ENCODE results near the gene AHCTF1.

The AHCTF1 gene, protein sequence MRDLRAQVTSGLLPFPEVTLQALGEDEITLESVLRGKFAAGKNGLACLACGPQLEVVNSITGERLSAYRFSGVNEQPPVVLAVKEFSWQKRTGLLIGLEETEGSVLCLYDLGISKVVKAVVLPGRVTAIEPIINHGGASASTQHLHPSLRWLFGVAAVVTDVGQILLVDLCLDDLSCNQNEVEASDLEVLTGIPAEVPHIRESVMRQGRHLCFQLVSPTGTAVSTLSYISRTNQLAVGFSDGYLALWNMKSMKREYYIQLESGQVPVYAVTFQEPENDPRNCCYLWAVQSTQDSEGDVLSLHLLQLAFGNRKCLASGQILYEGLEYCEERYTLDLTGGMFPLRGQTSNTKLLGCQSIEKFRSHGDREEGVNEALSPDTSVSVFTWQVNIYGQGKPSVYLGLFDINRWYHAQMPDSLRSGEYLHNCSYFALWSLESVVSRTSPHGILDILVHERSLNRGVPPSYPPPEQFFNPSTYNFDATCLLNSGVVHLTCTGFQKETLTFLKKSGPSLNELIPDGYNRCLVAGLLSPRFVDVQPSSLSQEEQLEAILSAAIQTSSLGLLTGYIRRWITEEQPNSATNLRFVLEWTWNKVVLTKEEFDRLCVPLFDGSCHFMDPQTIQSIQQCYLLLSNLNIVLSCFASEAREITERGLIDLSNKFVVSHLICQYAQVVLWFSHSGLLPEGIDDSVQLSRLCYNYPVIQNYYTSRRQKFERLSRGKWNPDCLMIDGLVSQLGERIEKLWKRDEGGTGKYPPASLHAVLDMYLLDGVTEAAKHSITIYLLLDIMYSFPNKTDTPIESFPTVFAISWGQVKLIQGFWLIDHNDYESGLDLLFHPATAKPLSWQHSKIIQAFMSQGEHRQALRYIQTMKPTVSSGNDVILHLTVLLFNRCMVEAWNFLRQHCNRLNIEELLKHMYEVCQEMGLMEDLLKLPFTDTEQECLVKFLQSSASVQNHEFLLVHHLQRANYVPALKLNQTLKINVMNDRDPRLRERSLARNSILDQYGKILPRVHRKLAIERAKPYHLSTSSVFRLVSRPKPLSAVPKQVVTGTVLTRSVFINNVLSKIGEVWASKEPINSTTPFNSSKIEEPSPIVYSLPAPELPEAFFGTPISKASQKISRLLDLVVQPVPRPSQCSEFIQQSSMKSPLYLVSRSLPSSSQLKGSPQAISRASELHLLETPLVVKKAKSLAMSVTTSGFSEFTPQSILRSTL (N-terminal part only)

DNA sequence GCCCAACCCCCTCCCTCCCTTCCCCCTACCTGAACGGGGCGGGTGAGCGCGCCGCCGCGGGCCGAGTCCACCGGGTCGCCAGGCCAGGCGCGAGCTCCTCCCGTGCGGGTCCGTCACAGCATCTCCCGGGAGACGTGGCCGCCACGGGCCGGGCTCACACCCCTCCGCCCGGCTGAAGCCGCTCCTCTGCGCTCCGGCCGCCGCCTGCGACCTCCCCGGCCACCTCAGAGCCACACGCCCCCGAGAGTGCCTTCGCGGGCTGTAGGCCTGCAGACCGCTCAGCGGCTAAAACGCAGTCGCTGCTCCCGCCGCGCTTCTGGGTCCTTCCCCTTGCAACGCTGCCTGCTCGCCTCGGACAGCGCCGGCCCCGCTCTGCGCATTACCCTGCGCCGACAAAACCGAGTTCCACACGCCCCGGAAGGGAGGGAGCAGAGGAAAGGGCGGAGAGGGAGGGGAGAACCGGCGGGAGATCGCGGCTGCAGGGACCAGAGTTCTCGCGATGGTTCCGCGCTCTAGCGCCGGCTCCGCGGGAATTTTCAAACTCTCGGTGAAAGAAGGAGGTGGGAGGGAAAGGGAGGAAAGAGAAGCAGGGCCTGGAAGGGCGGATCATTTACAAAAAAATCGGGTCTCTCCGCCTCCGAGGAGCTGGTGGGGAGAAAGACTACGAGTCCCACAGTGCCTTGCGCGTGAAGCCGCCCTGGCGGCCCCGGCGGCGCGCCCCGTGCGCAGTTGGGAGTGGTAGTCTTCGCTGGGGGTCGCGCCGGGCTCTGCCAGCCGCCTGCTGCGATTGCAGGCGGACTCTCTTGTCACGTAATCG lies at the start of gene AHCTF1:
Gene AHCTF1 (minus strand): TSS at position 400 of the 817 bp plus-strand sequence. CDS start 13,578 bp downstream, outside the sequence.
- peak; percentile 99 for DNase-seq

DNA sequence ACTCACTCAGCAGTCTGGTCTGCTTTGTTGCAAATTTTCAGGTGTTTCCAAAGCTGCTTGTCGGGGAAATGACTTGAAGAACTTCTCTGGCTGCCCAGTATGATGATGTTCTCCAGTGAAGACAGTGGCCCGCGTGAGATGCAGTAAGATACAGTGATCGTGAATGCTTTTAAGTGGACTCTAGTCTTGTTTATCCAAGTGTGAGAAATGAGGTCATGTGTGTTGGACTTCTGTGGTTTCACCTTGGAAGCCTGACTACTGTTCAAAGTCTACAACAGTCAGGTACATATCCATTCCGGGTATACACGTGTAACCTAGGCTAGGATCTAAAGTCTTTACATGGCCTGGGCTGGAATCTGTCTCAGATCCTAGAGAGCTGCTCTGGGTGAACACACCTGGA lies 47.0 kb upstream of the AHCTF1 start:
- no peak for DNase-seq

DNA sequence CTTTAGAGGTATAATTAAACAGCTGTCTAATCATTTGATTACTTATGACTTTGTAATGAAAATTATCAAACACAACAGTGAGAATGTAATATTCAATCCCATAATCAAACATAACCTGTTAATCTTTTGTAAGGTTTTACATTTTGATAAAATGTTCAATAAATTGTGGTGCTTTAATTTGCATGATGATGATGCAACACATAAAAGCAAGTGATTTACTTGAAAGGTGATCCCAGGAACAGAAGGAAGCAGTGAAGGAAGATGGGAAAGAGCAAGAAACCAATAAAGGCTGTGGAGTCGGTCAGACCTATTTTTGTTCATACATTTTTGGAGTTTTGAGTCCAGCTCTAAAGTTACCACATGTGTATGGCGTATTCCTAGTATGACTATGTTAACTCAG lies 46.5 kb upstream of the AHCTF1 start:
- no peak for DNase-seq

DNA sequence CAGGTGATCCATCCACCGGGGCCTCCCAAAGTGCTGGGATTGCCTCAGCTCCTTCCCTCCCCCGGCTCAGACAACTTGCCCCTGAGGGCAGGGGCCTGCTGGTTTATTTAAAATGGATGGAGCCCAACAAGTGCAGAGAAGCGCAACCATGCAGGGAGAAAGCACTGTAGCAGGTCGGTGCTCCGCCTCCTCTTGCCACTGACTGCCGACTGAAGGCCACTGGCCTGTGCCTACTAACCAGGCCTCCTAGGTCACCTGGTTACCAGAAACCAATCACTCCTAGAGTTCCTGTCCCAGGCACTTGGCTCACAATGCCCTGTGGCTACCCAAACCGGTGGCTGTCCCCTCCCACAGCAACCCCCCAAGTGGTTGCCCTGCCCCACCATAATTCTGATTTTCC lies 40.2 kb upstream of the AHCTF1 start:
- DNase-seq, result no peak

DNA sequence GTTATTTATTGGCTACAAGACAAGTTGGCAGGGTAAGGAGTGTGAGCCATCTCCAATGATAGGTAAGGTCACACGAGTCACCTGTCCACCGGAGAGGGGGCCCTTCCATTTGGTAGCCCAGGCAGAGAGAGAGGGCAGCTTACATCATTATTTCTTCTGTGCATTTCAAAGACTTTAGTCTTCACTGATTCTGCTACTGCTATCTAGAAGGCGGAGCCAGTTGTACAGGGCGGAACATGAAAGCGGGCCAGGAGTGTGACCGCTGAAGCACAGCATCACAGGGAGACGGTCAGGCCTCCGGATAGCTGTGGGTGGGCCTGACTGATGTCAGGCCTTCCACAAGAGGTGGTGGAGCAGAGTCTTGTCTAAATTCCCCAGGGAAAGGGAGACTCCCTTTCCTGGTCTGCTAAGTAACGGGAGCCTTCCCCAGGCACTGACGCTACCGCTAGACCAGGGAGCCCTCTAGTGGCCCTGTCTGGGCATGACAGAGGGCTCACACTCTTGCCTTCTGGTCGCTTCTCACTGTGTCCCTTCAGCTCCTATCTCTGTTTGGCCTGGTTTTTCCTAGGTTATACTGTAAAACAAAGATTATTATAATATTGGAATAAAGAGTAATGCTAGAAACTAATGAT lies 39.5 kb upstream of the AHCTF1 start:
- peak; percentile 53 for DNase-seq

DNA sequence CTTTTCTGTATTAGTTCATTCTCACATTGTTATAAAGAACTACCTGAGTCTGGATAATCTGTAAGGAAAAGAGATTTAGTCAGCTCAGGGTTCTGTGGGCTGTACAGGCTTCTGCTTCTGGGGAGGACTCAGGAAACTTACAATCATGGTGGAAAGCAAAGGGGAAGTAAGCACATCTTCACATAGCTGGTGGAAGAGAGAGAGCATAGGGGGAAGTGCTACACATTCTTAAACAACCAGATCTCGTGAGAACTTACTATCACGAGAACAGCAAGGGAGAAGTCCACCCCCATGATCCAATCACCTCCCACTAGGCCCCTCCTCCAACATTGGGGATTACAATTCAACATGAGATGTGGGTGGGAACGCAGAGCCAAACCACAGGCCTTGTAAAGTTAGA lies 37.9 kb upstream of the AHCTF1 start:
- DNase-seq, result no peak

DNA sequence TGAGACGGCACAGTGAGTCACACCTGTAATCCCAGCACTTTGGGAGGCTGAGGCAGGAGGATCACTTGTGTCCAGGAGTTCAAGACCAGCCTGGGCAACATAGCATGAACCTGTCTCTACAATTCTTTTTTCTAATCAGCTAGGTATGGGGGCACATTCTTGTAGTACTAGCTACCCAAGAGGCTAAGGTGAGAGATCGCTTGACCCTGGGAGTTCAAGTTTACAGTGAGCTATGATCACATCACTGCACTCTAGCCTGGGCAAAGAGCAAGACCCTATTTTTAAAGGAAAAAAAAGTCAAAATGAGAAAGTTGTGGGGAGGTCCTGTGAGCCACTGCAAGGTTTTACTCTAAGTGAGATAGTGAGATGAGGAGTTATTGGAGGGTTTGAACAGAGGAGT lies 34.8 kb upstream of the AHCTF1 start:
- DNase-seq, result no peak

DNA sequence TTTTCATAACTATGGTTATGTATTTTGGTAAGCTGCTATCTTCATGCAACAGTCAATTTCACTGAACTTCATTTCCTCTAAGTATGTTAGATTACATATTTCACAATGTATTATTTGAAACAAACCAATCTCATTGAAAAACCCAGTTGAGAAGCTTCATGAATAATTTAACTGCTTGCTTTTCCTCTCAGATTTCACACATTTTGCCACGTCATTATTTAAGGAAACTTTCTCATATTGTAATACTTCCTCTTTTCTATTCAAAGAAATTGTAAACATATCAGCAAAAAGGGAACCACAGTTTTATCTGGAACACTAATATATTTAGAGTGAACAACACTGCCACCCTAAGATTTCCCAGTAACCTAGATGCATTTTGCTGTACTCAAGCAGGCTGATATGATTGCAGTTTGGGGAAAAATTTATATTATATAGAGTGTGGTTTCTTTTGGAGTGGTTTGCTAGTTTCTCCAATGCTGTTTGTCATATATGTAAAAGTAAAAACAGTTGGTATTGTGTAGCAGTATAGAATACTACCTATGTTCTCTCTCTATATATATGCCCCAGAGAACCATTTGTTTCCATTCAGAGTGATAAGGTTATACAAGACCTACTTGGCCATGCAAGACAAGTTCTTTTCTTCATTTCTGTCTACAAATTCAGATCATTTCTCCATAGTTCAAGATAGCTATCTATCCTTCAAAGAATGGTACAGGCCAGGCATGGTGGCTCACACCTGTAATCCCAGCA lies 28.4 kb upstream of the AHCTF1 start:
- no peak for DNase-seq

DNA sequence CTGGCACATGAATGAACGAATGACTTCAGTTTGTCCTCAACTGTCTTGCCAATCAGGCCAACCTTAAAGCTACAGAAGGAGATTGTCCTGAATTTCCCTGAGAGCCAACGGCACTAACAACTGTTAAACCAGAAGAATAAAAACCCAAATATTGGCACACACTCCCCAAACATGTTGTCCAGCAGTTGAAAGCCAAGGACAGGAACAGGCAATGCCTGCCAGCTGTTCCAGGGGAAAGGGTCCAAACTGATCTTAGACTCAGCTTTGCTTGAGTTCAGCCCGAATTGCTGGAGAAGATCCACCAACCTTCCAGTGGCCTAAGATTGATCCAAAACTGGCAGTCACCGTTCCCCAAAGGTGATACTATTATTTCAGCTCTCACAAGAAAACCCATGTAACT lies 22.4 kb upstream of the AHCTF1 start:
- DNase-seq, result no peak

DNA sequence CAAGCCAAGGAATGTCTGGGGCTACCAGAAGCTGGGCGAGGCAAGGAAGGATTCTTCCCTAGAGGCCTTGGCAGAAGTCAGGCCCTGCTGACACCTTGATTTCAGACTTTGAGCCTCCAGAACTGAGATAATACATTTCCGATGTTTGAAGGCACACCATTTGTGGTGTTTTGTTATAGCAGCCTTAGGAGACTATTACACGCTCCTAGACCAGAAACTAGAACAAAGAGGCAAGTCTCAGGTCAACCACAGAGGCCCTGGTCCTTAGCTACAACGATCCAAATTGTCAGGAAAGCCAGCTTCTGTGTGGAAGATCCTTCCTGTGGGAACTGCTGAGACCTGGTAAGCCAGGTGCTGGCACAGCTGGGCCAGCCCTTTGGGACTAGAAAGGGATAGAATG lies 19.7 kb upstream of the AHCTF1 start:
- DNase-seq, result no peak

DNA sequence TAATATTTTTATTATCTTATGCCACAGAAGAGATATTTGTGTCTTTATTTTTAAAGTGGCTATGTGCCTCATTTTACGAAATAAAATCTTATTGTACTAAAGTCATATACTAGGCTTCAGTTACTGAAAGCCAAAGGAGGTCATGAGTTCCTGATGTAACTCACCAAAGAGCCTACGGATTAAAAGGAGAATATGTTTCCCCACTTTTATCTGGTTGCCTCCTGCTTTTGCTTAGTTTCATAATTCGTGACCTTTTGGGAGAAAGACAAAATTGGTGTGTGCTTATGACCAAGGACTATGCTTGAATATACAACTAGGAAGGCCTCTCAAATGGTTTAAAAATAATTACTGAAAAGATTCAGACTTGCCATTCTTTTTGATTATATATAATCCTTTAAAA lies 18.2 kb upstream of the AHCTF1 start:
- no peak for DNase-seq

DNA sequence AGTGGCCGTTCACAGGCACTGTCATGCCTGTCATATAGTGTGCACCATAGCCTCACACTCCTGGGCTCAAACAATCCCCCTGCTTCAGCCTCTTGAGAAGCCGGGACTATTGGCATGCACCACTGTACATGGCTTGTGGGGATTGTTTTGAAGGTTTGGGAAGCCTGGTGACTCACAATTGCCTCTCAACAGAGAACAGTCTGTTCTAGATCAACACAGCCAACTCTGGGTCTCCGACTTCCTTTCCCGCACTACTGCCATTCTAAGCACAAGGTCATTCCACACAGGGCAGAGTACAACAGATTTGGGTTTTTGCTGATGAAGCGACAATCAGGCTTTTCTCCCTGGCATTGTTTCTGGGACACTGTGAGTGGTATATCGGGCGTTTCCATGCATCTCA lies 15.5 kb upstream of the AHCTF1 start:
- no peak for DNase-seq

DNA sequence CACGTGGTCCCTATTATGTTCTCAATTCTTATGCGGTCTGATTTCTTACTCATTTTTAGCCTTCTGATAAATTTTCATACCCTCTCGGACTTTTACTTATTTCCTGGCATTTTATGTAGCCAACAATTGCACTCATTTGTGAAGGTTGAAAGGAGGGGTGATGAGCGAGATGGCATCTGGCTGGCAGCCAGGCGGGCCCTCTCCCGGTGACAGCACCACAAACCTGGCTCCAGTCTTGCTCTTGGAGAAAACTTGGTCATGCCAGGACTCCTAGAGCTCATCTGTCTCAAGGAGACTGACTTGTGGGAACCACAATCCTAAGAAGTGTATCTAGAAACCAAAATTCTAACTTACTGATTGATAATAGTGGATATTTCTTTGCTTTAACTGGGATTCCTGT lies 14.6 kb upstream of the AHCTF1 start:
- no peak for DNase-seq

DNA sequence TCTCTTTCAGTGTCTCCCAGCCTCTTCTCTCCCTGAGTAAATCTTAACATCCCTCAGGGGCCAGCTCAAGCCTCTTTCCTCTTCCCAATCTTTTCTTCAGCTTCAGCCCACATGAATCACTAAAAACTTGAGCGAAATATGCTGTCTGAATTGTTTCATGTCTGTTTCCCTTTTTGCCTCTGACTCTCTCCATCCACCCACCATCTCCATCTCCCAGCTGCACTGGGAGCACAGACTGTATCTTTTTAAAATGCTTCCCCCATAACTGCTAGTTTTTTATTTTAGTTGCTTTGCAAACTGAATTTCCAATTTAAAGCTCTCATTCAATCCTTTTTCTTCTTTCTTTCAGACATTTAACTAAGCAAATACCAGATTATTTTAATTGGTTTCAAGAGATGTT lies 3.0 kb upstream of the AHCTF1 start:
- no peak for DNase-seq

DNA sequence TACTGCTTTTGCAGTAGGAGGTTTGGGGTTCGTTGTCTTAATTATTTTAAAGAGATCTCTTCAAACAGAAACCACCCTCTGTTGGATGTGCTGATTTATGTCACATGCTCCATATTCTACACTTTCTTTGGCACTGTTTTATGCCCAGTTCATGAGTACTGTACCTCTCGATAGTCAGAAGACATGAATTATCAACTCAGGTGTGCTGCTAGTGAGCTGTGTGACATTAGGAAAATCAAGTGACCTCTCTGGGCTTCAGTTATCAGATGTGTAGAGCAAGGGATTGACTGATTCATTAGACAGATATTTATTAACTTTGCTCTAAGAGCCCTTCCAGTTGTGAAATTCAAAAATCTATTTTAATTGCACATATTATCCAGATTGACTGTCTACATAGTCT lies 2.1 kb upstream of the AHCTF1 start:
- DNase-seq, result no peak

DNA sequence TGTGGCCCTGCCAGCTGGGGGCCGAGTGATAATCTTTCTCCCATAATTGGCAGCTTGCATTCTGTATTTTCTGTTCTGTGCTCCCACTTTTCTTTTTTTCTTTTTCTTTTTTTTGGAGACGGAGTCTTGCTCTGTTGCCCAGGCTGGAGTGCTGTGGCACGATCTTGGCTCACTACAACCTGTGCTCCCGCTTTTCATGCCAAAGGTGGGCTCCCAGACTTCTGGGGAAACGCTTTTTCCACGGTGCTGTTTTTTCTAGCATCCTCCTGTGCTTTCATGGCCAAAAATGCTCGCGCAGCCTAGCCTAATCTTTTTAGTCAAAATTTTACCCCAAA lies 585 bp upstream of the AHCTF1 start:
- DNase-seq, result peak; percentile 81

DNA sequence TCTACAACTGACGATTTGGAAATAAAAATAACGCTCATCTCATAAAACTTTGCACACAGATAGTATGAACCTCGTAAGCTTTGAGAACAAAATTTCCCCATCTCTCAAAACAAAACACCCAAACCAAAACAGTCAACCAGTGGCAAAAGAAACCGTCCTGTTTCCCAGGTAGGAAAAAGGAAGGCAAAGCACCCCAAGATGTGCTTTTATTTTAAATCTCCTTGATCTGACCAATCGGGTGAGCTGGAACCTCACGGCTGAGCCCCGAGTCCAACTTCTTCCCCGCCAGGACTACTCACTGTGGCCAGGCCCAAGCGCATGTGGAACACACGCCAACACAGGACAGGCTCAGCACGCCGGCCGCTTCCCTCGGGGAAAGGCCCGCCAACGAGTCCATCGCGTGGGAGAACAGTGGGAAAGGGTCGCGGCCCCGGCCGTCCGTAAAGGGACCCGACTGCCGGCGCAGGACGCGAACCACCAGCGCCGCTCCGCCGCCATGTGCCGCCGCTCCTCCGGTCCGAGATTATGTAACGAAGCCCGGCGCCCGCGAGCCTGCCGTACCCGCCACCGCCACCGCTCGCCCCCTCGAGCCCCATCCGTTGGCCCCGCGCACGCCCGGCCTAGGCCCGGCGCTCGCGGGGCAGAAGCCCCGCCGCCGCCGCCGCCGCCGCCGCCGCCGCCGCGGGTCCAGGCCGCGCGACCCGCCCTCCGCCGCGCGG lies 759 bp downstream of the AHCTF1 start:
- DNase-seq, result peak; percentile 70

DNA sequence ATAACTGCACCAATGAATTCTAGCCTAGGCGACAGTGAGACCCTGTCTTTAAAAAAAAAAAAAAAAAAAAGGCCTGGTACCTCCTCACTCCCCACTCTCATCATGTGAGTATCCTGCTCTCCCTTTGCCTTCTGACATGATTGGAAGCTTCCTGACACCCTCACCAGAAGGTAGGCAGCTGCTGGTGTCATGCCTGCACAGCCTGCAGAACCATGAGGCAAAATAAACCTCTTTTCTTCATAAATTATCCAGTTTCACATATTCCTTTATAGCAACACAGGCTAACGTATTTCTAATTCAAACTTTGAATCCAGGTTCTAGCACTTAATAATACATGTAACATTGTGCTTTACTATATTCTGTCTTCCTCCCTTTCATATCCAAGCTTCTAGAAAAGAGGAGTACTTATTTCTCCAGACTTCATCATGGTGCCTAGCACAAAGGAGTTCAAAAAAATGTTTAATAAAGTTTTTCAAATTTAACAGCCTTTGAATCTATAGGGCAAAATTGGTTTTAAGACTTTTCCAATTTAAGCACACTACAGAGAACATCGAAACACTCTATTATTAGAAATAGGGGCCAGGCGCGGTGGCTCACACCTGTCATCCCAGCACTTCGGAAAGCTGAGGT lies 5.6 kb downstream of the AHCTF1 start:
- DNase-seq, result peak; percentile 48

DNA sequence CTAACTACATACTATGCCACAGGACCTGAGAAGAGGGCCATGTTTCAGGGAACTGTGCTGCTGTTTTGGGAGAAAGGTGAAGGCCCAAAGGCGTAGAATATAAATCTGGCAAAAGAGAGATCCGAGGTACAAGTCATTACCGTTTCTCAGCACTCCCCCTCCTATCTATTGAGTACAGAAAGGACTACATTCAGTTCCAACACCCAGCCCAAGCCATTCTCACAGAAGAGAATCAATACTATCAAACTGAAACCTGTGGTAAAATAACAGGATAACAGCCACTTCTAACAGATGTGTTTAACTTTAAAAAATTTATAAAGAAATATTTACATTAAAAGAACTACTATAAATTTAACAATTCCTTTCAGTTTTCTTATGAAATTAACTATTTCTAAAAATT lies 7.8 kb downstream of the AHCTF1 start:
- no peak for DNase-seq

DNA sequence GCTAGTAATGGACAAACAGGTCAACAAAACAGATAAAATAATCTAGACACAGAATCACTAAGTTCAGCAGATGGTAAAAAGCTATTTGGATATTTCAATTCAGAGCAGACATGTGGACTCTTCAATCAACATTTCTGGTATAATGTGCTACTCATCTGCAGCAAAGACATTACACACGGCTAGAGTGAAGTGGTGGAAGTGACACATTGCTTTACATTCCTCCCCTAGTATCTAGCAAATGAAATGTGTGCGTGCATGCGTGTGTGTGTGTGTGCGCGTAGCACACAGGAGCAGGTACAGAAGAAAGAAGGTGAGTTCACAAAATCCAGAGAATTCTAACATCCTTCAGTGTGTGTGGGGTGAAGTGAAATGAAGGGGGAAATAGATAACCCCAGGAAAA lies 8.3 kb downstream of the AHCTF1 start:
- DNase-seq, result no peak
